ENCODE data around the gene CUL2.

- TF ChIP-seq POLR2A (IDR thresholded peaks at IDR 0.05) = no peak
- TF ChIP-seq, protein P1, sequence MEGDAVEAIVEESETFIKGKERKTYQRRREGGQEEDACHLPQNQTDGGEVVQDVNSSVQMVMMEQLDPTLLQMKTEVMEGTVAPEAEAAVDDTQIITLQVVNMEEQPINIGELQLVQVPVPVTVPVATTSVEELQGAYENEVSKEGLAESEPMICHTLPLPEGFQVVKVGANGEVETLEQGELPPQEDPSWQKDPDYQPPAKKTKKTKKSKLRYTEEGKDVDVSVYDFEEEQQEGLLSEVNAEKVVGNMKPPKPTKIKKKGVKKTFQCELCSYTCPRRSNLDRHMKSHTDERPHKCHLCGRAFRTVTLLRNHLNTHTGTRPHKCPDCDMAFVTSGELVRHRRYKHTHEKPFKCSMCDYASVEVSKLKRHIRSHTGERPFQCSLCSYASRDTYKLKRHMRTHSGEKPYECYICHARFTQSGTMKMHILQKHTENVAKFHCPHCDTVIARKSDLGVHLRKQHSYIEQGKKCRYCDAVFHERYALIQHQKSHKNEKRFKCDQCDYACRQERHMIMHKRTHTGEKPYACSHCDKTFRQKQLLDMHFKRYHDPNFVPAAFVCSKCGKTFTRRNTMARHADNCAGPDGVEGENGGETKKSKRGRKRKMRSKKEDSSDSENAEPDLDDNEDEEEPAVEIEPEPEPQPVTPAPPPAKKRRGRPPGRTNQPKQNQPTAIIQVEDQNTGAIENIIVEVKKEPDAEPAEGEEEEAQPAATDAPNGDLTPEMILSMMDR (IDR thresholded peaks at IDR 0.05) = no peak
Measured at GRCh38 chr10:34985146-34985545, 105.0 kb downstream of the CUL2 start.
